MCF 10A (cell line): ENCODE data around the gene EIF2B2. TPM values are rescaled to one million over a fixed set of nuclear protein-coding genes. Genes with fewer than 3 reads are reported as not detected.

Experiments
- BruUV-seq: library from RNA; stranded (reverse); fragments of 400-500 nt; replicated peaks from 2 replicates; lab custom pipeline; 2021; lab: Mats Ljungman, UMichigan
- CTCF ChIA-PET: fragments of 300-600 bp; sonication (Branson Sonifier 250); formaldehyde crosslinking; extraction: SDS; loops from one replicate; lab custom pipeline; 2021; ENCODE audit warnings: antibody characterized with exemption, inconsistent platforms; lab: Yijun Ruan, JAX
- POLR2A ChIA-PET: fragments of 300-600, 350-650 bp; sonication (Branson Sonifier 250); formaldehyde crosslinking; extraction: SDS; loops from one replicate; lab custom pipeline; 2020; ENCODE audit warnings: antibody characterized with exemption, inconsistent platforms; lab: Yijun Ruan, JAX
- DNase-seq: peaks from one replicate; pipeline ENCODE4 v3.0.0-alpha.2; 2018; ENCODE audit not compliant: unreplicated experiment
- H3K27ac Mint-ChIP-seq: one replicate; pipeline ENCODE4 v1.8.0; 2022; ENCODE audit warnings: mild to moderate bottlenecking, low read depth, mixed read lengths; ENCODE audit not compliant: unreplicated experiment
- H3K27me3 Mint-ChIP-seq: one replicate; pipeline ENCODE4 v1.8.0; 2022; ENCODE audit warnings: mixed read lengths; ENCODE audit not compliant: insufficient read depth, unreplicated experiment
- H3K36me3 Mint-ChIP-seq: one replicate; pipeline ENCODE4 v1.8.0; 2022; ENCODE audit warnings: mild to moderate bottlenecking, moderate library complexity, mixed read lengths; ENCODE audit not compliant: insufficient read depth, unreplicated experiment
- H3K4me1 Mint-ChIP-seq: one replicate; pipeline ENCODE4 v1.8.0; 2022; ENCODE audit warnings: mixed read lengths; ENCODE audit not compliant: insufficient read depth, unreplicated experiment
- H3K4me3 Mint-ChIP-seq: one replicate; pipeline ENCODE4 v1.8.0; 2022; ENCODE audit warnings: mild to moderate bottlenecking, moderate library complexity, mixed read lengths; ENCODE audit not compliant: unreplicated experiment
- H3K9me3 Mint-ChIP-seq: one replicate; pipeline ENCODE4 v1.8.0; 2022; ENCODE audit warnings: mixed read lengths; ENCODE audit not compliant: unreplicated experiment
- intact Hi-C: fragments of 100-400 bp; cut with micrococcal nuclease; formaldehyde crosslinking; loops from 2 replicates; pipeline ENCODE4 v1.14.1; 2022
- total RNA-seq: library from RNA; stranded (reverse); gene quantifications from 2 replicates; pipeline ENCODE4 v1.2.3, GENCODE V29; 2022
- TF ChIP-seq, protein P1 (sequence below): fragments of 200-600 bp; IDR thresholded peaks from one replicate; pipeline ENCODE4 v1.8.0; 2022; ENCODE audit warnings: antibody characterized with exemption, mild to moderate bottlenecking; ENCODE audit not compliant: unreplicated experiment

Gene EIF2B2
- total RNA-seq, 1 experiment from 2014 or later, result 53.8 TPM

DNA sequence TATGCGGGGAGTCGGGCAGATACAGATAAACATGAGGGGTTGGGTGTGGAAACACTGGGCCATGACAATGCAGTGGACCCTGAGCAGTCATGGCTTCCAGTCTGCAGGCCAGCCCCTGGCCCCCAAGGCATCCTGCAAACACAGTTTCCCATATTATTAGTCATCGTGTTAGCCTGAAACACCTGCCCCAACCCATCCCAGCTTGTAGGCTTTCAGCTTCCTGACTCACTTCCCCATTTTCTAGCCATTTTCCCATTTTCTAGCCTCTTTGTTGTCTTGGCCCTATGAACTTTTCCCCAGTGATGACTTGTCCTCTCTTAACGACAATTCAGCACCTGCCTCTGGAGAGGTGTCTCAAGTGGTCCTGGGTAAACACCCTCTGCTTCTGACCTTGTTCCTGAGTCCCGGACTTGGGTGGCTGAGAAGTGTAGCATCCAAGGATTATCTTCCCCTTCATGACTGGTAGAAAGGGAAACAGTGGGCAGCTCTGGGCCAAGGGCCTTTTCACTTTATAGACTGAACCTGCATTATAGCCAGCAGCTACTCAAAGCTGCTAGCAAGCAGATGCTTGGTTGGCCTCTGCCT lies 43.0 kb upstream of the EIF2B2 start:
- Mint-ChIP-seq H3K27ac (no peak overlapping the region), H3K9me3 (no peaks in the 10 kb centered on the region), H3K4me3 (no peak overlapping the region), H3K36me3 (peaks cover 7% of the 10 kb centered on the region), H3K4me1 (peaks cover 12% of the 10 kb centered on the region), H3K27me3 (no peaks in the 10 kb centered on the region)
- TF ChIP-seq, protein P1, sequence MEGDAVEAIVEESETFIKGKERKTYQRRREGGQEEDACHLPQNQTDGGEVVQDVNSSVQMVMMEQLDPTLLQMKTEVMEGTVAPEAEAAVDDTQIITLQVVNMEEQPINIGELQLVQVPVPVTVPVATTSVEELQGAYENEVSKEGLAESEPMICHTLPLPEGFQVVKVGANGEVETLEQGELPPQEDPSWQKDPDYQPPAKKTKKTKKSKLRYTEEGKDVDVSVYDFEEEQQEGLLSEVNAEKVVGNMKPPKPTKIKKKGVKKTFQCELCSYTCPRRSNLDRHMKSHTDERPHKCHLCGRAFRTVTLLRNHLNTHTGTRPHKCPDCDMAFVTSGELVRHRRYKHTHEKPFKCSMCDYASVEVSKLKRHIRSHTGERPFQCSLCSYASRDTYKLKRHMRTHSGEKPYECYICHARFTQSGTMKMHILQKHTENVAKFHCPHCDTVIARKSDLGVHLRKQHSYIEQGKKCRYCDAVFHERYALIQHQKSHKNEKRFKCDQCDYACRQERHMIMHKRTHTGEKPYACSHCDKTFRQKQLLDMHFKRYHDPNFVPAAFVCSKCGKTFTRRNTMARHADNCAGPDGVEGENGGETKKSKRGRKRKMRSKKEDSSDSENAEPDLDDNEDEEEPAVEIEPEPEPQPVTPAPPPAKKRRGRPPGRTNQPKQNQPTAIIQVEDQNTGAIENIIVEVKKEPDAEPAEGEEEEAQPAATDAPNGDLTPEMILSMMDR, result no peak
- CTCF ChIA-PET, result interaction anchor here (0.7 to 1.3 kb wide), 3 partner anchors 9 to 601 kb away, joined by 3 read pairs; no protein-coding TSS in a partner anchor
- BruUV-seq, result no TSS peak
- intact Hi-C loops, result no loop called here
- POLR2A ChIA-PET, result interaction anchor here (0.6 to 0.7 kb wide), 2 partner anchors 77 to 342 kb away, joined by 3 to 4 read pairs; no protein-coding TSS in a partner anchor
- peak; percentile 38 for DNase-seq

DNA sequence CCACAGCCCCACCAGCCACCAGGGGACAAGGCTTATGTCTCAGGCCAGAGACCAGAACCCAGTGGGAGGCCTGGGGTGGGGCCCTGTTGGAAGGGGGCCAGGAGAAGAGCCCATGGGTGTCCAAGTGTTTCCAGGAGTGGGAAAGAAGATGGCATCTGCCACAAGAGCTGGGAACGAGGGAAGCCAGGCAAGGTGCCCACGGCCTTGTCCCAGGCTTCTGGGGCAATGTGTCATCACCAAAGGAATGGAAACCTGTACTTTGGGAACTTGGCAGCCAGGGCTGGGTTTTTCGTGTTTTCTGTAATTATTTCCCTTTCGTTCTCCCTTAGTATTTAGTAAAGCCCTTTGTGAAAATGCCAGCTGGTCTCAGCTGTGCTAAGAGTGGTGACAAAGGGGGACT lies 42.0 kb upstream of the EIF2B2 start:
- H3K9me3 Mint-ChIP-seq, result no peaks in the 10 kb centered on the region
- BruUV-seq, result no TSS peak
- ChIA-PET POLR2A (no interaction called here), CTCF (interaction anchor here (1.3 kb wide), 1 partner anchor 8 kb away, joined by 3 read pairs; no protein-coding TSS in a partner anchor)
- H3K4me3 Mint-ChIP-seq, result no peak overlapping the region
- H3K27me3 Mint-ChIP-seq, result no peaks in the 10 kb centered on the region
- peaks cover 7% of the 10 kb centered on the region for H3K36me3 Mint-ChIP-seq
- peaks cover 12% of the 10 kb centered on the region for H3K4me1 Mint-ChIP-seq
- H3K27ac Mint-ChIP-seq, result no peak overlapping the region
- no peak for DNase-seq
- TF ChIP-seq, protein P1, result no peak
- intact Hi-C loops, result no loop called here

DNA sequence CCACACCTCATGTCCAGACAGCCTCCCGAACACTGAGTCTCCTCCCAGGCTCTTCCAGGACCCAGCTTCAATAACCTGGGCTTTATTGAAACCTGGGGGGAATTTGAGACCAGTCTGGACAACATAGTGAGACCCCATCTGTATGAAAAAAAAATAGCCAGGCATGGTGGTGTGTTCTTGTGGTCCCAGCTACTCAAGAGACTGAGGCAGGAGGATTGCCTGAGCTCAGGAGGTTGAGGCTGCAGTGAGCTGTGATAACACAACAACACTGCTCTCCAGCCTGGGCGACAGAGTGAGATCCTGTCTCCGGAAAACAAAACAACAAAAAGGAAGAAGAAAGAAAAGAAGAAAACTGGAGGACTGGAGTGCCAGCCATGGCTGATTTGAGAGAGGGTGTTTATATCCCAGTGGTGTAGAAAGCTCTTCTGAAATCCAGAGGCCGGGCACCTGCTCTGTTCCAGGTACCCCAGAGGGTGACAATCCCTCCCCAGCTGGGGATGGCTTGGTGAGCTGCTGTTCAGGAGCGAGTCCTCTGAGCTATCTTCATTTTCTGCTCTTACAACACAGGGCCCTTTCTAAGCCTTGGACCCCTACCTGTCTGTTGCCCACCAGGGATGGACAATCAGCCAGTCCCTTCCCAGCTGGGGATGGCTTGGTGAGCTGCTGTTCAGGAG lies 41.3 kb upstream of the EIF2B2 start:
- no peak overlapping the region for H3K4me3 Mint-ChIP-seq
- CTCF ChIA-PET, result interaction anchor here (0.7 kb wide), 1 partner anchor 368 kb away, joined by 3 read pairs; no protein-coding TSS in a partner anchor
- no peak overlapping the region for H3K27ac Mint-ChIP-seq
- BruUV-seq, result no TSS peak
- H3K27me3 Mint-ChIP-seq, result no peaks in the 10 kb centered on the region
- intact Hi-C loops, result no loop called here
- peaks cover 7% of the 10 kb centered on the region for H3K36me3 Mint-ChIP-seq
- no peaks in the 10 kb centered on the region for H3K9me3 Mint-ChIP-seq
- TF ChIP-seq, protein P1, result no peak
- POLR2A ChIA-PET, result interaction anchor here (0.5 kb wide), 1 partner anchor 32 kb away, joined by 3 read pairs; no protein-coding TSS in a partner anchor
- H3K4me1 Mint-ChIP-seq, result peaks cover 18% of the 10 kb centered on the region
- DNase-seq, result no peak

DNA sequence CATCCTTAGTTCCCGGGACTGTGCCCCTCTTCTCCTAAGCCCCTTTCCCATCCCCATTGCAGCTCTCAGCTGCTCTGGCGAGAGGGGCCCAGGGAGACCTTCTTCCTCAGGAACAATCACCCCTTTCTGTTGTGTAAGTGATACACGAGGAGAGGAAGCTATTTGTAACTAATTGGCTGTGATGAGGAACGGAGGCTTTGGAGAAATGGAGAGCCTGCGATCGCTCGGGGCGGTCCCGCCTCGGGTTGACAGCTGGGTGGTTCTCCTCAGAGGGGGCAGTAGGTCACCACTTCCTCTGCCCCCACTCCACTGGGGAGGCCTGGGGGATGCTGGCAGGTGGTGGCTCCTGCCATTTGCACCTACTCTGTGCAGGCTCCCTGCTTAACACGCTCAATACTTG lies 40.7 kb upstream of the EIF2B2 start:
- no TSS peak for BruUV-seq
- ChIA-PET CTCF (no interaction called here), POLR2A (interaction anchor here (0.5 kb wide), 1 partner anchor 32 kb away, joined by 3 read pairs; no protein-coding TSS in a partner anchor)
- TF ChIP-seq, protein P1, result no peak
- no peak for DNase-seq
- no peak overlapping the region for H3K4me3 Mint-ChIP-seq
- no peaks in the 10 kb centered on the region for H3K9me3 Mint-ChIP-seq
- peaks cover 18% of the 10 kb centered on the region for H3K4me1 Mint-ChIP-seq
- intact Hi-C loops, result no loop called here
- no peaks in the 10 kb centered on the region for H3K27me3 Mint-ChIP-seq
- peaks cover 7% of the 10 kb centered on the region for H3K36me3 Mint-ChIP-seq
- no peak overlapping the region for H3K27ac Mint-ChIP-seq
